ENCODE measurements around the gene ETFA.
A peak's percentile ranks its signal among the peaks of the same experiment; 100 is the strongest.

Gene ETFA

DNA sequence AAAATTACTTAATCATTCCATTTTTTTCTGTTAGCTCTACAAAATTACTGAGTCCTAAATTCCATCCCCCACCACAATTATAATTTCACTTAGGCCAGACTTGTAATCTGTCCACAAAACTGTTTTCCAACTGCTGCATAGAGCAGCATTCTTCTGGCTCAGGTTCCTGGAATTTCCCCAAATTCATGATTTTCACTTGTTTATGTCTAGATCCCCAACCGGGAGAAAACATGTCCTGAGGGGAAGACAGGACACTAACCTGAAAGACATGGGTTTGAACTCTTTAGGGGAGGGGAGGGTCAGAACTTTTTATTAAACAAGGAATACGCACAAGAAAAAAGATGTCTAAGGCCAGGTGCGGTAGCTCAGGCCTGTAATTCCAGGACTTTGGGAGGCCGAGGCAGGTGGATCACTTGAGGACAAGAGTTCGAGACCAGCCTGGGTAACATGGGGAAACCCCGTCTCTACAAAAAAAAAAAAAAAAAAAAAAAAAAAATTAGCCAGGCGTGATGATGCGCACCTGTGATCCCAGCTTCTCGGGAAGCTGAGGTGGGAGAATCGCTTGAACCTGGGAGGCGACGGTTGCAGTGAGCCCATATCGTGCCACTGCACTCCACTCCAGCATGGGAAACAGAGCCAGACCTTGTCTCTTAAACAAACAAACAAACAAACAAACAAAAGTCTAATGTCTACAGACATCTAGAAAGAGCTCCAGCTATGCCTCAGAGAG lies 1.5 kb downstream of the ETFA start:
- POLR2A ChIA-PET: interaction anchor here (0.7 to 3.6 kb wide), 8 partner anchors 14 to 754 kb away, joined by 4 to 83 read pairs (median 12); partner anchors contain the start of gene ISL2
- H3K36me3 ChIP-seq (ENCODE audit: control insufficient read depth in 2 of 2, insufficient read depth in 1 of 2, low read length in 2 of 2): peaks cover 0 to 4% of the 10 kb centered on the region in 2 experiments; a peak in 1 of 3 replicates
- CTCF ChIA-PET: interaction anchor here (0.6 to 2.5 kb wide), 6 partner anchors 15 to 558 kb away, joined by 3 to 8 read pairs (median 3); no protein-coding TSS in a partner anchor
- TF ChIP-seq, protein P1, sequence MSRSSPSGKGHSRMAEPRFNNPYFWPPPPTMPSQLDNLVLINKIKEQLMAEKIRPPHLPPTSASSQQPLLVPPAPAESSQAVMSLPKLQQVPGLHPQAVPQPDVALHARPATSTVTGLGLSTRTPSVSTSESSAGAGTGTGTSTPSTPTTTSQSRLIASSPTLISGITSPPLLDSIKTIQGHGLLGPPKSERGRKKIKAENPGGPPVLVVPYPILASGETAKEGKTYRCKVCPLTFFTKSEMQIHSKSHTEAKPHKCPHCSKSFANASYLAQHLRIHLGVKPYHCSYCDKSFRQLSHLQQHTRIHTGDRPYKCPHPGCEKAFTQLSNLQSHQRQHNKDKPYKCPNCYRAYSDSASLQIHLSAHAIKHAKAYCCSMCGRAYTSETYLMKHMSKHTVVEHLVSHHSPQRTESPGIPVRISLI (tag by site-specific recombination; IDR thresholded peaks at IDR 0.05): peak; percentile 64
- no peak for TF ChIP-seq ZNF214 (tag by site-specific recombination; IDR thresholded peaks at IDR 0.05; ENCODE audit: borderline replicate concordance)
- TF ChIP-seq ZXDB (tag by site-specific recombination; IDR thresholded peaks at IDR 0.05): peak; percentile 88
- peak overlapping the region; percentile 77 for H3K4me3 ChIP-seq (ENCODE audit: low read depth, low read length)
- no peak overlapping the region for H3K27ac ChIP-seq (ENCODE audit: extremely low read depth, low read depth, low read length)
- no peaks in the 10 kb centered on the region for H3K9me3 ChIP-seq (ENCODE audit: control insufficient read depth, insufficient read depth, low read depth, low read length)
- peaks cover 16% of the 10 kb centered on the region; the same call in 1 of the 2 replicates for H3K4me1 ChIP-seq (ENCODE audit: control insufficient read depth, insufficient read depth, low read length)

DNA sequence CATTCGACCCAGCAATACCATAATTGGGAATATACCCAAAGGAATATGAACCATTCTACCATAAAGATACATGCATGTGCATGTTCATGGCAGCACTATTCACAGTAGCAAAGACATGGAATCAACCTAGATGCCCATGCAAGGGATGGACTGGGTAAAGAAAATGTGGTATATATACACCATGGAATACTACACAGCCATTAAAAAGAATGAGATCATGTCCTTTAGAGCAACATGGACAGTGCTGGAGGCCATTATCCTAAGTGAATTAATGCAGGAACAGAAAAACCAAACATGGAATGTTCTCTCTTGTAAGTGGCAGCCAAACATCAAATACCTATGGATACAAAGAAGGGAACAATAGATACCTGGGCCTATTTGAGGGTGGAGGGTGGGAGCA lies 7.4 kb downstream of the ETFA start:
- no peak overlapping the region for H3K27ac ChIP-seq (ENCODE audit: extremely low read depth, low read depth, low read length)
- H3K4me1 ChIP-seq (ENCODE audit: control insufficient read depth, insufficient read depth, low read length): peaks cover 16% of the 10 kb centered on the region
- no peak overlapping the region for H3K4me3 ChIP-seq (ENCODE audit: low read depth, low read length)
- peaks cover 0 to 4% of the 10 kb centered on the region in 2 experiments; a peak in 1 of 3 replicates for H3K36me3 ChIP-seq (ENCODE audit: control insufficient read depth in 2 of 2, insufficient read depth in 1 of 2, low read length in 2 of 2)
- peak; percentile 92 for TF ChIP-seq ZNF146 (tag by site-specific recombination; IDR thresholded peaks at IDR 0.05)
- TF ChIP-seq, protein P2, sequence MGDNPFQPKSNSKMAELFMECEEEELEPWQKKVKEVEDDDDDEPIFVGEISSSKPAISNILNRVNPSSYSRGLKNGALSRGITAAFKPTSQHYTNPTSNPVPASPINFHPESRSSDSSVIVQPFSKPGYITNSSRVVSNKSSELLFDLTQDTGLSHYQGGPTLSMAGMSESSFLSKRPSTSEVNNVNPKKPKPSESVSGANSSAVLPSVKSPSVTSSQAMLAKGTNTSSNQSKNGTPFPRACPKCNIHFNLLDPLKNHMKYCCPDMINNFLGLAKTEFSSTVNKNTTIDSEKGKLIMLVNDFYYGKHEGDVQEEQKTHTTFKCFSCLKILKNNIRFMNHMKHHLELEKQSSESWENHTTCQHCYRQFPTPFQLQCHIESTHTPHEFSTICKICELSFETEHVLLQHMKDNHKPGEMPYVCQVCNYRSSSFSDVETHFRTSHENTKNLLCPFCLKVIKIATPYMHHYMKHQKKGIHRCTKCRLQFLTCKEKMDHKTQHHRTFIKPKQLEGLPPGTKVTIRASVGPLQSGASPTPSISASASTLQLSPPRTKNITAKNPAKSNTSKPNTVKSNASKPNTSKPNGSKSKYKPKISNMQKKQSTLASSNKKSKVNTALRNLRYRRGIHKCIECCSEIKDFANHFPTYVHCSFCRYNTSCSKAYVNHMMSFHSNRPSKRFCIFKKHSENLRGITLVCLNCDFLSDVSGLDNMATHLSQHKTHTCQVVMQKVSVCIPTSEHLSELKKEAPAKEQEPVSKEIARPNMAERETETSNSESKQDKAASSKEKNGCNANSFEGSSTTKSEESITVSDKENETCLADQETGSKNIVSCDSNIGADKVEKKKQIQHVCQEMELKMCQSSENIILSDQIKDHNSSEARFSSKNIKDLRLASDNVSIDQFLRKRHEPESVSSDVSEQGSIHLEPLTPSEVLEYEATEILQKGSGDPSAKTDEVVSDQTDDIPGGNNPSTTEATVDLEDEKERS (tag by site-specific recombination; IDR thresholded peaks at IDR 0.05): 0 out of 2 replicates have a peak, but pooled peaks have one; percentile 38
- no peak for TF ChIP-seq ZNF175 (tag by site-specific recombination; IDR thresholded peaks at IDR 0.05)
- TF ChIP-seq, protein P3, sequence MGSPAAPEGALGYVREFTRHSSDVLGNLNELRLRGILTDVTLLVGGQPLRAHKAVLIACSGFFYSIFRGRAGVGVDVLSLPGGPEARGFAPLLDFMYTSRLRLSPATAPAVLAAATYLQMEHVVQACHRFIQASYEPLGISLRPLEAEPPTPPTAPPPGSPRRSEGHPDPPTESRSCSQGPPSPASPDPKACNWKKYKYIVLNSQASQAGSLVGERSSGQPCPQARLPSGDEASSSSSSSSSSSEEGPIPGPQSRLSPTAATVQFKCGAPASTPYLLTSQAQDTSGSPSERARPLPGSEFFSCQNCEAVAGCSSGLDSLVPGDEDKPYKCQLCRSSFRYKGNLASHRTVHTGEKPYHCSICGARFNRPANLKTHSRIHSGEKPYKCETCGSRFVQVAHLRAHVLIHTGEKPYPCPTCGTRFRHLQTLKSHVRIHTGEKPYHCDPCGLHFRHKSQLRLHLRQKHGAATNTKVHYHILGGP (tag by site-specific recombination; IDR thresholded peaks at IDR 0.05): no peak
- ChIA-PET CTCF (no interaction called here), POLR2A (no interaction called here)
- H3K9me3 ChIP-seq (ENCODE audit: control insufficient read depth, insufficient read depth, low read depth, low read length): no peaks in the 10 kb centered on the region

DNA sequence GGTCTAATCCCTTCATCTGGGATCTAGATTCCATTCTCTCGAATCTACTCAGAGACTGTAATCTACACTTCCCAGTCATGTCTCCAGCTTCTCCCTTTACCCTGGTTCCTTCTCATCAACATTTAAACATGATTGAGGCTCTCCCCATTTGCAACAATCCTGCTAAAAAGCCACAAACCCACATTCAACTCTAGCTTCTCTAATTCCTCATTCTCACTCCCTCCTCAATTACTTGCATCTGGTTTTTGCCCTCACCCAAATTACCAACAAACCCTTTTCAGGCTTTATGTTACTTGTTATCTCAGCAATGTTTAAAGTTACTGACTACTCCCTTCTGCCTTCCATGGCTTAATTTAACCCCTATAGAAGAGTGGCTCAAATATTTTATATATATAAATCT lies 11.5 kb downstream of the ETFA start:
- Histone ChIP-seq H3K4me3 (ENCODE audit: low read depth, low read length) (no peak overlapping the region), H3K27ac (ENCODE audit: extremely low read depth, low read depth, low read length) (no peak overlapping the region), H3K9me3 (ENCODE audit: control insufficient read depth, insufficient read depth, low read depth, low read length) (no peaks in the 10 kb centered on the region), H3K36me3 (ENCODE audit: control insufficient read depth in 2 of 2, insufficient read depth in 1 of 2, low read length in 2 of 2) (no peaks in the 10 kb centered on the region; a peak in 1 of 3 replicates), H3K4me1 (ENCODE audit: control insufficient read depth, insufficient read depth, low read length) (peaks cover 9% of the 10 kb centered on the region)
- ChIA-PET CTCF (interaction anchor here (0.9 to 1.2 kb wide), 3 partner anchors 8 to 31 kb away, joined by 3 to 4 read pairs (median 4); no protein-coding TSS in a partner anchor), POLR2A (interaction anchor here (0.9 kb wide), 1 partner anchor 12 kb away, joined by 4 read pairs; no protein-coding TSS in a partner anchor)
- peak; percentile 93 for TF ChIP-seq WT1 (tag by site-specific recombination; IDR thresholded peaks at IDR 0.05)
- TF ChIP-seq ZNF214 (tag by site-specific recombination; IDR thresholded peaks at IDR 0.05; ENCODE audit: borderline replicate concordance): no peak
- TF ChIP-seq, protein P4, sequence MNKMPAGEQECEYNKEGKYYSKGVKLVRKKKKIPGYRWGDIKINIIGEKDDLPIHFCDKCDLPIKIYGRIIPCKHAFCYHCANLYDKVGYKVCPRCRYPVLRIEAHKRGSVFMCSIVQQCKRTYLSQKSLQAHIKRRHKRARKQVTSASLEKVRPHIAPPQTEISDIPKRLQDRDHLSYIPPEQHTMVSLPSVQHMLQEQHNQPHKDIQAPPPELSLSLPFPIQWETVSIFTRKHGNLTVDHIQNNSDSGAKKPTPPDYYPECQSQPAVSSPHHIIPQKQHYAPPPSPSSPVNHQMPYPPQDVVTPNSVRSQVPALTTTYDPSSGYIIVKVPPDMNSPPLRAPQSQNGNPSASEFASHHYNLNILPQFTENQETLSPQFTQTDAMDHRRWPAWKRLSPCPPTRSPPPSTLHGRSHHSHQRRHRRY (tag by site-specific recombination; IDR thresholded peaks at IDR 0.05): no peak
- TF ChIP-seq ZBTB17 (tag by site-specific recombination; IDR thresholded peaks at IDR 0.05): peak; percentile 71; the same call in 1 of the 2 replicates

Measured in HEK293 (cell line).